Mammary epithelial cell (primary cell): ENCODE data around the gene TSPAN5.

Source experiments
- EZH2 ChIP-seq: IDR thresholded peaks from 2 replicates; pipeline ENCODE4 v1.6.1; 2012; ENCODE audit warnings: low read length, inconsistent platforms, borderline replicate concordance
- TF ChIP-seq, protein P1 (sequence below), 2 donors: IDR thresholded peaks in 1 of 2; conservative IDR thresholded peaks in 1 of 2; 2 replicates each; pipeline ENCODE4 v1.5.1; 2011 to 2012; ENCODE audit warnings: inconsistent platforms in 2 of 2, low read length in 2 of 2, mild to moderate bottlenecking in 2 of 2, control low read depth in 1 of 2, low read depth in 1 of 2; ENCODE audit not compliant: insufficient read depth in 1 of 2; ENCODE audit errors: extremely low read depth in 1 of 2

DNA sequence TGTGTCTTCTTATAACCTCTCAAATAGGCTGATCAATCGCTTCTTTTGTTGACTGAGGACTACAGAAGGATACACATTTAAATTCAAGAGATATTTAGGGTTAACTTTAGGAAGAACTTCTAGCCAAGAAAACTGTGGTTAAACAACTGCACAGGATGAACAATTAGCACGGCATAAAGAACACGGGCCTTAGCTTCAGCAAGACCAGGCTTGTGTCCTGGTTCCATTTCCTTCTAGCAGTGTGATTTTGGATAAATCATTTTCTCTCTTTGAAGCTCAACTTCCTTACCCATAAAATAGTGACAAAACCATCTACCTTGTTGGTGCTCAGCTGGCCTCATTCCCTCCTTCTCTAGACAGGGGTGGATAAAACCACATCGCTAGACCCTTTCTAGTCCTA, 117.6 kb downstream of the TSPAN5 start:
- TF ChIP-seq, protein P1, sequence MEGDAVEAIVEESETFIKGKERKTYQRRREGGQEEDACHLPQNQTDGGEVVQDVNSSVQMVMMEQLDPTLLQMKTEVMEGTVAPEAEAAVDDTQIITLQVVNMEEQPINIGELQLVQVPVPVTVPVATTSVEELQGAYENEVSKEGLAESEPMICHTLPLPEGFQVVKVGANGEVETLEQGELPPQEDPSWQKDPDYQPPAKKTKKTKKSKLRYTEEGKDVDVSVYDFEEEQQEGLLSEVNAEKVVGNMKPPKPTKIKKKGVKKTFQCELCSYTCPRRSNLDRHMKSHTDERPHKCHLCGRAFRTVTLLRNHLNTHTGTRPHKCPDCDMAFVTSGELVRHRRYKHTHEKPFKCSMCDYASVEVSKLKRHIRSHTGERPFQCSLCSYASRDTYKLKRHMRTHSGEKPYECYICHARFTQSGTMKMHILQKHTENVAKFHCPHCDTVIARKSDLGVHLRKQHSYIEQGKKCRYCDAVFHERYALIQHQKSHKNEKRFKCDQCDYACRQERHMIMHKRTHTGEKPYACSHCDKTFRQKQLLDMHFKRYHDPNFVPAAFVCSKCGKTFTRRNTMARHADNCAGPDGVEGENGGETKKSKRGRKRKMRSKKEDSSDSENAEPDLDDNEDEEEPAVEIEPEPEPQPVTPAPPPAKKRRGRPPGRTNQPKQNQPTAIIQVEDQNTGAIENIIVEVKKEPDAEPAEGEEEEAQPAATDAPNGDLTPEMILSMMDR (conservative IDR thresholded peaks at IDR 0.05 in 1 of 2, IDR thresholded peaks at IDR 0.05 in 1 of 2; ENCODE audit: extremely low read depth in 1 of 2, insufficient read depth in 1 of 2, low read depth in 1 of 2, low read length in 2 of 2) = no peak
- TF ChIP-seq EZH2 = no peak
